A172 (cell line): Measurements from ENCODE around the gene HM13. TPM values are rescaled to one million over a fixed set of nuclear protein-coding genes. Genes with fewer than 3 reads are reported as not detected.
"Not testable (repeated sequence)": the region's sequence is repeated elsewhere in the genome, so short reads cannot be mapped to it uniquely, and the experiment has no call there.

Experiments
- DNase-seq: peaks from one replicate; pipeline ENCODE4 v3.0.0-alpha.2; 2015; ENCODE audit warnings: low spot score
- total RNA-seq: library from RNA; depleted of rRNA; stranded (reverse); fragments of >200 nt; shearing (Covaris generic); gene quantifications from 2 replicates; pipeline ENCODE4 v1.2.3, GENCODE V29; 2014; rRNA removed

Gene HM13
- total RNA-seq, 1 experiment from 2014 or later: 58.2 TPM

GRCh38 chr20:31608251-31608945 lies 94.2 kb downstream of the HM13 start:
- peak; percentile 84 for DNase-seq

DNA sequence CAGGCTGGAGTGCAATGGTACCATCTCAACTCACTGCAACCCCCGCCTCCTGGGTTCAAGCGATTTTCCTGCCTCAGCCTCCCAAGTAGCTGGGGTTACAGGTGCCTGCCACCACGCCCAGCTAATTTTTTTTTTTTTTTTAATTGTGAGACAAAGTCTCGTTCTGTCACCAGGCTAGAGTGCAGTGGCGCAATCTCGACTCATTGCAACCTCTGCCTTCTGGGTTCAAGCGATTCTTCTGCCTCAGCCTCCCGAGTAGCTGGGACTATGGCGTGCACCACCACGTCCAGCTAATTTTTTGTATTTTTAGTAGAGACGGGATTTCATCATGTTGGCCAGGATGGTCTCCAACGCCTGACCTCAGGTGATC lies 98.0 kb downstream of the HM13 start:
- not testable (repeated sequence) for DNase-seq

- no peak for DNase-seq
These were observed 101.2 kb downstream of the HM13 start for GRCh38 chr20:31615416-31615815.

GRCh38 chr20:31617432-31618104 lies 103.3 kb downstream of the HM13 start:
- no peak for DNase-seq

Other genes starting within 250 kb of the HM13 start
- not detected in 2 replicates for gene DEFB116, start 205.9 kb upstream of the HM13 start, total RNA-seq
- gene DEFB118, start 145.8 kb upstream of the HM13 start, total RNA-seq: not detected in 2 replicates
- not detected in 2 replicates for gene DEFB119, start 123.9 kb upstream of the HM13 start, total RNA-seq
- not detected in 2 replicates for gene DEFB121, start 108.2 kb upstream of the HM13 start, total RNA-seq
- not detected in 2 replicates for gene DEFB123, start 73.8 kb upstream of the HM13 start, total RNA-seq
- gene DEFB124, start 39.3 kb upstream of the HM13 start, total RNA-seq: not detected in 2 replicates
- gene REM1, start 39.2 kb upstream of the HM13 start, total RNA-seq: not detected in 2 replicates
- 395 and 602 TPM in 2 replicates for gene ID1, start 90.8 kb downstream of the HM13 start, total RNA-seq
- gene COX4I2, start 123.5 kb downstream of the HM13 start, total RNA-seq: not detected in 2 replicates
- 202 and 212 TPM in 2 replicates for gene BCL2L1, start 208.4 kb downstream of the HM13 start, total RNA-seq
- gene TPX2, start 224.8 kb downstream of the HM13 start, total RNA-seq: 224 and 245 TPM in 2 replicates